GM12878 (cell line): ENCODE data around the gene ESR1. TPM values are rescaled to one million over a fixed set of nuclear protein-coding genes. Genes with fewer than 3 reads are reported as not detected.

Experiments used
- ATAC-seq: fragments of 200-7000 bp; cut with Tn5 transposase; 3 replicates; pipeline ENCODE4 v1.9.1; 2020; ENCODE audit warnings: mild to moderate bottlenecking, moderate library complexity
- BruUV-seq: library from RNA; stranded (reverse); fragments of 400-500 nt; replicated peaks from 2 replicates; lab custom pipeline; 2021; lab: Mats Ljungman, UMichigan
- CTCF ChIA-PET: fragments of 300-600 bp; sonication (Branson Sonifier 250); formaldehyde crosslinking; extraction: SDS; loops from one replicate; lab custom pipeline; 2021; ENCODE audit warnings: inconsistent platforms; lab: Yijun Ruan, JAX
- POLR2A ChIA-PET: fragments of 350-600 bp; formaldehyde crosslinking; extraction: SDS; loops from one replicate; lab custom pipeline; 2021; ENCODE audit warnings: inconsistent platforms; lab: Charles Lee
- RAD21 ChIA-PET: fragments of 300-600 bp; sonication (Branson Sonifier 250); formaldehyde crosslinking; loops from one replicate; lab custom pipeline; 2023; ENCODE audit warnings: antibody characterized with exemption; ENCODE audit not compliant: unreplicated experiment; lab: Charles Lee
- SMC1A ChIA-PET: fragments of 300-600 bp; sonication (Branson Sonifier 250); formaldehyde crosslinking; loops from one replicate; lab custom pipeline; 2023; ENCODE audit not compliant: unreplicated experiment, uncharacterized antibody; lab: Charles Lee
- DNase-seq: peaks from one replicate; pipeline ENCODE4 v3.0.0-alpha.2; 2011; ENCODE audit warnings: low read depth, low spot score
- FAIRE-seq: peaks from 3 replicates; lab custom pipeline; 2011; peaks lifted over from hg19 to GRCh38; lab: Jason Lieb, UNC
- H2AFZ ChIP-seq: 2 replicates; pipeline ENCODE4 v1.6.0; 2011; ENCODE audit warnings: low read depth, low read length, control low read depth; ENCODE audit not compliant: control insufficient read depth
- H3K27ac ChIP-seq: 2 replicates; pipeline ENCODE4 v1.5.1; 2011; ENCODE audit warnings: control low read depth; ENCODE audit not compliant: control insufficient read depth, insufficient read depth
- H3K27me3 ChIP-seq, 2 experiments: replicated peaks in 1 of 2; 2 replicates each; pipeline versions ENCODE4 v1.6.0 to v1.6.1; 2011; ENCODE audit warnings: low read length in 1 of 2; ENCODE audit not compliant: control insufficient read depth in 2 of 2, insufficient read depth in 2 of 2
- H3K36me3 ChIP-seq, 2 experiments: 2 replicates each; pipeline ENCODE4 v1.5.1; 2011; ENCODE audit warnings: low read length in 1 of 2; ENCODE audit not compliant: control insufficient read depth in 2 of 2, insufficient read depth in 2 of 2
- H3K4me1 ChIP-seq: 2 replicates; pipeline ENCODE4 v1.6.1; 2011; ENCODE audit warnings: mild to moderate bottlenecking, low read length, moderate library complexity, mixed read lengths; ENCODE audit not compliant: control insufficient read depth, insufficient read depth
- H3K4me2 ChIP-seq: 2 replicates; pipeline ENCODE4 v1.6.0; 2011; ENCODE audit warnings: control low read depth; ENCODE audit not compliant: control insufficient read depth, insufficient read depth
- H3K4me3 ChIP-seq: fragments of 200-600 bp; sonication (generic); 2 replicates; pipeline ENCODE4 v1.5.1; 2016
- H3K79me2 ChIP-seq: 2 replicates; pipeline ENCODE4 v1.6.0; 2011; ENCODE audit warnings: low read length; ENCODE audit not compliant: control insufficient read depth, insufficient read depth
- H3K9ac ChIP-seq: 2 replicates; pipeline ENCODE4 v1.8.0; 2011; ENCODE audit warnings: low read length, control low read depth, mixed read lengths; ENCODE audit not compliant: control insufficient read depth, insufficient read depth
- H3K9me3 ChIP-seq: replicated peaks from 3 replicates; pipeline ENCODE4 v1.5.1; 2011; ENCODE audit warnings: mild to moderate bottlenecking, low read length; ENCODE audit not compliant: control insufficient read depth, insufficient read depth
- H4K20me1 ChIP-seq: 2 replicates; pipeline ENCODE4 v1.6.0; 2011; ENCODE audit not compliant: control insufficient read depth, insufficient read depth
- ASH2L ChIP-seq: fragments of 300-600, 200-600 bp; sonication (generic); IDR thresholded peaks from 2 replicates; pipeline ENCODE4 v1.6.1; 2017; ENCODE audit warnings: low read depth, mild to moderate bottlenecking, borderline replicate concordance
- ATF7 ChIP-seq: fragments of 450-650 bp; IDR thresholded peaks from 2 replicates; pipeline ENCODE4 v1.6.1; 2016; ENCODE audit warnings: low read depth, mild to moderate bottlenecking
- BACH1 ChIP-seq: fragments of 450-650 bp; IDR thresholded peaks from 2 replicates; pipeline ENCODE4 v1.6.1; 2017; ENCODE audit warnings: mild to moderate bottlenecking, borderline replicate concordance
- BRCA1 ChIP-seq: IDR thresholded peaks from 2 replicates; pipeline ENCODE4 v1.6.1; 2011; ENCODE audit warnings: low read depth, low read length, improper control_type of control experiment
- CBX5 ChIP-seq: sonication (generic); IDR thresholded peaks from 2 replicates; pipeline ENCODE4 v1.6.1; 2016; ENCODE audit warnings: low read depth, moderate library complexity, mild to moderate bottlenecking, inconsistent platforms
- CREM ChIP-seq: IDR thresholded peaks from 2 replicates; pipeline ENCODE4 v1.6.1; 2014; ENCODE audit warnings: antibody characterized with exemption, low read depth
- EED ChIP-seq: sonication (generic); IDR thresholded peaks from 2 replicates; pipeline ENCODE4 v1.6.1; 2016; ENCODE audit warnings: antibody characterized with exemption, low read depth
- ESRRA ChIP-seq: IDR thresholded peaks from 2 replicates; pipeline ENCODE4 v1.6.1; 2012; ENCODE audit warnings: mild to moderate bottlenecking, low read length, improper control_type of control experiment
- IKZF1 ChIP-seq: fragments of 450-650 bp; conservative IDR thresholded peaks from 2 replicates; pipeline ENCODE4 v1.6.1; 2017; ENCODE audit warnings: antibody characterized with exemption, mild to moderate bottlenecking
- MEF2B ChIP-seq: fragments of 450-650 bp; IDR thresholded peaks from 2 replicates; pipeline ENCODE4 v1.6.1; 2018; ENCODE audit warnings: mild to moderate bottlenecking, moderate library complexity; ENCODE audit not compliant: partially characterized antibody, poor library complexity, severe bottlenecking
- MYC ChIP-seq: IDR thresholded peaks from 2 replicates; pipeline ENCODE4 v1.6.1; 2011; ENCODE audit warnings: mild to moderate bottlenecking, low read length, moderate library complexity, inconsistent platforms; ENCODE audit not compliant: insufficient read depth, insufficient replicate concordance, insufficient read length, severe bottlenecking
- NRF1 ChIP-seq: conservative IDR thresholded peaks from 2 replicates; pipeline ENCODE4 v1.6.1; 2011; ENCODE audit warnings: mild to moderate bottlenecking, low read depth, low read length, improper control_type of control experiment
- STAT3 ChIP-seq: IDR thresholded peaks from 2 replicates; pipeline ENCODE4 v1.6.1; 2011; ENCODE audit warnings: low read depth, low read length, improper control_type of control experiment
- SUPT20H ChIP-seq: IDR thresholded peaks from 2 replicates; pipeline ENCODE4 v1.6.1; 2011; ENCODE audit warnings: low read depth, mild to moderate bottlenecking, low read length, moderate library complexity, borderline replicate concordance; ENCODE audit not compliant: control insufficient read depth
- WGBS: methylation state at CpG from one replicate; pipeline ENCODE4 v1.1.6; 2016; ENCODE audit warnings: low lambda C conversion rate; ENCODE audit not compliant: insufficient replicate concordance, insufficient coverage; ENCODE audit errors: missing lambda C conversion rate; 5-methylcytosine and 5-hydroxymethylcytosine counted together
- in situ Hi-C: fragments of 300-500 bp; cut with MboI; formaldehyde crosslinking; loops from 9 replicates; pipeline ENCODE4 v1.14.3; 2018; ENCODE audit warnings: mixed read lengths
- intact Hi-C: fragments of 100-400 bp; cut with micrococcal nuclease; formaldehyde crosslinking; loops from one replicate; pipeline ENCODE4 v1.14.2; 2022; ENCODE audit not compliant: unreplicated experiment
- polyA plus RNA-seq, 11 experiments: library from polyadenylated mRNA; depleted of rRNA in 4 of 11; unstranded in 6 of 11; stranded (reverse) in 5 of 11; fragments of >200 nt; fragmentation: Nextera tagmentation in 4 of 11; fragmentation: Illumina TruSeq in 1 of 11; extraction: Ambion mirVana in 4 of 11; extraction: Trizol in 1 of 11; gene quantifications; 1 replicate in 1 of 11; 2 replicates in 10 of 11; pipeline versions ENCODE4 v1.2.1 to v1.2.3, GENCODE V29; 2011 to 2016; ENCODE audit warnings: inconsistent platforms in 2 of 11, missing spikeins in 2 of 11, low read depth in 1 of 11
- total RNA-seq, 4 experiments: library from RNA; depleted of rRNA in 3 of 4; stranded (reverse); fragments of >200 nt in 3 of 4; fragmentation: Illumina TruSeq in 1 of 4; extraction: Trizol in 1 of 4; gene quantifications; 2 replicates each; pipeline versions ENCODE4 v1.2.1 to v1.2.3, GENCODE V29; 2013 to 2021
- TF ChIP-seq, protein P1 (sequence below): fragments of 450-650 bp; formaldehyde crosslinking; IDR thresholded peaks from 2 replicates; pipeline ENCODE4 v1.4.0; 2022; ENCODE audit warnings: mild to moderate bottlenecking, moderate library complexity
- TF ChIP-seq, protein P2 (sequence below): IDR thresholded peaks from 2 replicates; pipeline ENCODE4 v1.6.1; 2011; ENCODE audit warnings: mild to moderate bottlenecking, low read depth, low read length, moderate library complexity; ENCODE audit not compliant: insufficient replicate concordance
- TF ChIP-seq, protein P3 (sequence below): IDR thresholded peaks from 2 replicates; pipeline ENCODE4 v1.6.1; 2012; ENCODE audit warnings: low read depth, low read length, improper control_type of control experiment
- TF ChIP-seq, protein P4 (sequence below): IDR thresholded peaks from 2 replicates; pipeline ENCODE4 v1.6.1; 2012; ENCODE audit warnings: low read depth, low read length, improper control_type of control experiment

The ESR1 gene
- total and polyA plus RNA-seq, 10 of the 15 experiments (the other 5 are each of a cell fraction or from before 2014, with no cell fraction given): 0.03 to 0.51 (median 0.21) TPM; not detected in 4

DNA sequence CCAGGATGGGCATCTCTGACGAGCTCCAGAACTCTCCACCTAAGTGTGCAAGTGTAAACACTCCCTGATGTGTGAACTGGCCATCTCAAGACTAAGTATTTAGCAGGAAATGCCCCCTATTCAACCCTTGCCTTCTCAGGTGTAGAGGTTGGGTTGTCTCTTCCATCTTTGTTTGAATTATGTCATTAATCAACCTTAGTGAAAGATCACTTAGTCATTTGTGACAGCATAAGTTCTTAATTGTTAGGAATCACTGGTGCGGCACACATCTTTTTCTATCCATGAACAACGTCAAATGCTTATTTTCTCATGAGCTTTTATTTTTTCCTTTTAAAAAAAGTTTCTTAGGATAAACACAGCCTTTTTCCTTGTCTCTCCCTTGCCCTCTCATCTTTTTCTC lies 151.6 kb downstream of the ESR1 start:
- SMC1A ChIA-PET: interaction anchor here (1.3 kb wide), 1 partner anchor 193 kb away, joined by 3 read pairs; no protein-coding TSS in a partner anchor
- FAIRE-seq: no peak
- no TSS peak for BruUV-seq

More for the DNA sequence above, 151.6 kb downstream of the ESR1 start:
- Histone ChIP-seq H3K4me2 (no peak overlapping the region), H2AFZ (no peak overlapping the region), H3K9ac (no peak overlapping the region), H3K27ac (no peak overlapping the region), H3K27me3 (no peaks in the 10 kb centered on the region; a peak in 1 of 4 replicates), H3K79me2 (no peaks in the 10 kb centered on the region), H4K20me1 (no peaks in the 10 kb centered on the region), H3K36me3 (no peaks in the 10 kb centered on the region), H3K4me1 (no peaks in the 10 kb centered on the region), H3K4me3 (no peak overlapping the region), H3K9me3 (no peaks in the 10 kb centered on the region)
- in situ Hi-C loops: no loop called here
- intact Hi-C loops: no loop called here
- TF ChIP-seq, protein P1, sequence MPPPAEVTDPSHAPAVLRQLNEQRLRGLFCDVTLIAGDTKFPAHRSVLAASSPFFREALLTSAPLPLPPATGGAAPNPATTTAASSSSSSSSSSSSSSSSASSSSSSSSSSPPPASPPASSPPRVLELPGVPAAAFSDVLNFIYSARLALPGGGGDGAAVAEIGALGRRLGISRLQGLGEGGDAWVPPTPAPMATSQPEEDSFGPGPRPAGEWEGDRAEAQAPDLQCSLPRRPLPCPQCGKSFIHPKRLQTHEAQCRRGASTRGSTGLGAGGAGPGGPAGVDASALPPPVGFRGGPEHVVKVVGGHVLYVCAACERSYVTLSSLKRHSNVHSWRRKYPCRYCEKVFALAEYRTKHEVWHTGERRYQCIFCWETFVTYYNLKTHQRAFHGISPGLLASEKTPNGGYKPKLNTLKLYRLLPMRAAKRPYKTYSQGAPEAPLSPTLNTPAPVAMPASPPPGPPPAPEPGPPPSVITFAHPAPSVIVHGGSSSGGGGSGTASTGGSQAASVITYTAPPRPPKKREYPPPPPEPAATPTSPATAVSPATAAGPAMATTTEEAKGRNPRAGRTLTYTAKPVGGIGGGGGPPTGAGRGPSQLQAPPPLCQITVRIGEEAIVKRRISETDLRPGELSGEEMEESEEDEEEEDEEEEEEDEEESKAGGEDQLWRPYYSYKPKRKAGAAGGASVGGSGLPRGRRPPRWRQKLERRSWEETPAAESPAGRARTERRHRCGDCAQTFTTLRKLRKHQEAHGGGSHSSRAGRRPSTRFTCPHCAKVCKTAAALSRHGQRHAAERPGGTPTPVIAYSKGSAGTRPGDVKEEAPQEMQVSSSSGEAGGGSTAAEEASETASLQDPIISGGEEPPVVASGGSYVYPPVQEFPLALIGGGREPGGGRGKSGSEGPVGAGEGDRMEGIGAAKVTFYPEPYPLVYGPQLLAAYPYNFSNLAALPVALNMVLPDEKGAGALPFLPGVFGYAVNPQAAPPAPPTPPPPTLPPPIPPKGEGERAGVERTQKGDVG (CRISPR knock-in tag): no peak
- no peak for TF ChIP-seq NRF1
- no peak for TF ChIP-seq BRCA1
- TF ChIP-seq SUPT20H: no peak
- TF ChIP-seq STAT3: no peak
- TF ChIP-seq MEF2B: no peak
- no peak for TF ChIP-seq CBX5
- no peak for TF ChIP-seq ASH2L
- TF ChIP-seq IKZF1: no peak
- no peak for TF ChIP-seq ESRRA
- no peak for TF ChIP-seq ATF7
- TF ChIP-seq, protein P2, sequence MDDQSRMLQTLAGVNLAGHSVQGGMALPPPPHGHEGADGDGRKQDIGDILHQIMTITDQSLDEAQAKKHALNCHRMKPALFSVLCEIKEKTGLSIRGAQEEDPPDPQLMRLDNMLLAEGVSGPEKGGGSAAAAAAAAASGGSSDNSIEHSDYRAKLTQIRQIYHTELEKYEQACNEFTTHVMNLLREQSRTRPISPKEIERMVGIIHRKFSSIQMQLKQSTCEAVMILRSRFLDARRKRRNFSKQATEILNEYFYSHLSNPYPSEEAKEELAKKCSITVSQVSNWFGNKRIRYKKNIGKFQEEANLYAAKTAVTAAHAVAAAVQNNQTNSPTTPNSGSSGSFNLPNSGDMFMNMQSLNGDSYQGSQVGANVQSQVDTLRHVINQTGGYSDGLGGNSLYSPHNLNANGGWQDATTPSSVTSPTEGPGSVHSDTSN: no peak
- TF ChIP-seq, protein P3, sequence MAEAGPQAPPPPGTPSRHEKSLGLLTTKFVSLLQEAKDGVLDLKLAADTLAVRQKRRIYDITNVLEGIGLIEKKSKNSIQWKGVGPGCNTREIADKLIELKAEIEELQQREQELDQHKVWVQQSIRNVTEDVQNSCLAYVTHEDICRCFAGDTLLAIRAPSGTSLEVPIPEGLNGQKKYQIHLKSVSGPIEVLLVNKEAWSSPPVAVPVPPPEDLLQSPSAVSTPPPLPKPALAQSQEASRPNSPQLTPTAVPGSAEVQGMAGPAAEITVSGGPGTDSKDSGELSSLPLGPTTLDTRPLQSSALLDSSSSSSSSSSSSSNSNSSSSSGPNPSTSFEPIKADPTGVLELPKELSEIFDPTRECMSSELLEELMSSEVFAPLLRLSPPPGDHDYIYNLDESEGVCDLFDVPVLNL: no peak
- no peak for TF ChIP-seq EED
- TF ChIP-seq MYC: no peak
- TF ChIP-seq, protein P4, sequence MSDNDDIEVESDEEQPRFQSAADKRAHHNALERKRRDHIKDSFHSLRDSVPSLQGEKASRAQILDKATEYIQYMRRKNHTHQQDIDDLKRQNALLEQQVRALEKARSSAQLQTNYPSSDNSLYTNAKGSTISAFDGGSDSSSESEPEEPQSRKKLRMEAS: no peak
- no peak for TF ChIP-seq BACH1
- TF ChIP-seq CREM: no peak
- ChIA-PET POLR2A (no interaction called here), CTCF (interaction anchor here (0.8 kb wide), 1 partner anchor 268 kb away, joined by 3 read pairs; no protein-coding TSS in a partner anchor), RAD21 (no interaction called here)
- DNase-seq: no peak
- 41% methylated on average over 3 of the region's 3 CpGs for WGBS
- no peak for ATAC-seq
